GM12872 (cell line): Measurements from ENCODE around the gene MPP1.

ENCODE experiments used
- CTCF ChIP-seq: IDR thresholded peaks from 3 replicates; pipeline ENCODE4 v1.5.1; 2011; ENCODE audit warnings: low read depth, mild to moderate bottlenecking, low read length, moderate library complexity; ENCODE audit not compliant: insufficient read depth

Gene MPP1

DNA sequence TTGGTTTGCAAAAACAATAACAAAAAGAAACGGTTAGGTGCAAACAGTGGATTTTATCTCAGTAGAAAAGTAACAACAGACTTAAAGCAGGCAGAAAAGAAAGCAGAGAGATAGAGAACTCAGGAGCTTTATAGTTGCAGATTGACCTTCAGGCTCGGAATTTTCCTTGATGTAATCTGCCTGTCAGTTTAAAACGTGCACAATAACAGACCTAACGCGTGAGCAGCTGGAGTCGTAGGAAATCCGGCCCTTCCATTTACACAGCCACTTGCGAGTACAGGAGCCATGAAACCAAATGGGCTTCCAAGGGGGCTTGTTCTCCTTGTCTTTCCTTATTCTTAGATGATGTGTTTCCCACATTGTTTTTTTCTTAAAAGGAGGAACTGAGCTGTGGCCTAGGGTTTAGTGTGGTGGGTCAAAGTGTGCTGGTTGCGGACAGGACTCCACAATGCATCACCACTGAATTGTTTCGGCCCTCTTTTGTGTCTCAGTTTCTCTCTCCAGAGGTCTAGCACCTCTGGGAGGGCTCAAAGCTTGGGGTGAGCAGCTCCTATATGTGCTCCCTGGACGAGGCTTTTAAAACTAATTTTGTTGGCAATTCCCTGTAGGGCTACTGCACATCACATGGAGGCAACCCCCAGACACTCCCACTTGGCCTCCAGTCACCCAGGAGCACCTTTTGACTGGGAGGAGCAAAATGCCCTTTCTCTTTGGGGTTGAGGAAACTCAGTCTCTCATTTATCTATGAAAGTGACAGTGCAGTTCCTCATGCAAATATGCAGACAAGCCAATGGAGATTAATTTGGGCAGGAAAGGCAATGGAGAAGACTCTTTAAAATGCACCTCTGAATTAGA is 13.9 kb upstream of the MPP1 start:
- TF ChIP-seq CTCF, result no peak

DNA sequence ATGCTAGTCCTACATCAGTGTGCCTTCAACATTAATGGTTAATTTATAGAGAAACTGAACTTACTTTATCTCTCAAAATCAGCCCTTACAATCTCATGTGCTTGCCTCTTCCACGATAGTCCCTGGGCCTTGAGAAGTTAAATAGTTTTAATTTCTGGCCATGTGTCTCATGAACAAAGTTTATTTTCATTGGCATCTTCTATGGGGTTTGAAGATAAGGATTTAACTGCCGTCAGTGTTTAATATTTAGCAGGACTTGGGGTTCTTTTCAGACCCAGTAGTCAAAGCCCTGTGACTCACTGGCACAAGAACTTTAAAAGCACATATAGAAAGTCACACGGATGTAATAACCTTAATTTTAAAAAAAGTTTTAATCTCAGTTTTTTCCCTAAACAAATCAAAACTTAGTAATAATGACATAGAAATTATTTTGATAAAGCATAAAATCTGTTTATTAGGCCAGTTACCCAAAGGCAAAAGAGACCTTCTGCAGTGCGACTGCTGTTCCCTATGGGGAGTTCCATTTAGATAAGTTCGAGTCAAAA is 10.1 kb upstream of the MPP1 start:
- TF ChIP-seq CTCF, result no peak

GRCh38 chrX:154813801-154814200 is 8.5 kb upstream of the MPP1 start:
- no peak for TF ChIP-seq CTCF

DNA sequence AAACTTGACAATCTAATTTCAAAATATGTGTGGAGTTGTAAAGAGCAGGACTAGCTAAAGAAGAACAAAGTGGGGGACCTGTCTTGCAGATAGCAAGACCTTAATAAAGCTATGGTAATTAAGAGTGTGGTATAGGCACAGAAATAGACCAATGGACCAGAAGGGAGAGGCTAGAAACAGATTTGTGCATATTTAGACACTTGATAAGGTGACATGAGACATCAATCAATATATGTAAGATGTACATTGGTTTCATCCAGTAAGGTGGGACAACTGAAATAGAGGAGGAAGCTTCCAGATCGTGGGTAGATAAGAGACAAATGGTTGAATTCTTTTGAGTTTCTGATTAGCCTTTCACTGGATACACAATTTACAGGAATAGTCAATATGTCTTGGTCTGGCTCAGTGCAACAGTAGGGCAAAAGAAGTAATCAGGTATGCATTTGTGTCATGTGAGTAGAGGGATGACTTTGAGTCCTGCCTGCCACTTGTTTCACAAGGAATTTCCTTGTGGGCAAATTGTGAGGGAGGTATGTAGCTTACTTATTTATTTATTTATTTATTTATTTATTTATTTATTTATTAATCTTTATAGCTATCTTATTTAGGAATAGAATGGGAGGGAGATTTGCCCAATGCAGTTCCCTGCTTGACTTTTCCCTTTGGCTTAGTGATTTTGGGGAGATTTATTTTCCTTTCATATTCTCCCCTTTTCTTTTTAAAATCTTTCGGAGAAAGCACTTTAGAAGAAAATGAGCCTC is 7.2 kb upstream of the MPP1 start:
- no peak for TF ChIP-seq CTCF

GRCh38 chrX:154809939-154810665 is 4.8 kb upstream of the MPP1 start:
- no peak for TF ChIP-seq CTCF

GRCh38 chrX:154806837-154807501 is 1.7 kb upstream of the MPP1 start:
- no peak for TF ChIP-seq CTCF

GRCh38 chrX:154805696-154806091 is 409 bp upstream of the MPP1 start:
- TF ChIP-seq CTCF, result no peak
